H9 (cell line): Measurements from ENCODE around the gene CNGB1. TPM values are rescaled to one million over a fixed set of nuclear protein-coding genes. Genes with fewer than 3 reads are reported as not detected.
A peak's percentile ranks its signal among the peaks of the same experiment; 100 is the strongest.

Experiments
- DNase-seq: peaks from one replicate; pipeline ENCODE4 v3.0.0-alpha.2; 2017
- H2AFZ ChIP-seq: one replicate; pipeline ENCODE4 v1.6.1; 2013; ENCODE audit warnings: mild to moderate bottlenecking, low read length, control low read depth, moderate library complexity
- H2AK5ac ChIP-seq: 2 replicates; pipeline ENCODE4 v1.6.1; 2013; ENCODE audit warnings: low read length, control low read depth, mixed read lengths; ENCODE audit not compliant: insufficient read length
- H2BK120ac ChIP-seq: one replicate; pipeline ENCODE4 v1.6.1; 2013; ENCODE audit warnings: low read depth, mild to moderate bottlenecking, low read length, control low read depth, inconsistent platforms; ENCODE audit not compliant: poor library complexity, severe bottlenecking
- H2BK12ac ChIP-seq: 2 replicates; pipeline ENCODE4 v1.6.1; 2013; ENCODE audit warnings: low read length, control low read depth, mixed read lengths, low read depth; ENCODE audit not compliant: insufficient read length
- H2BK15ac ChIP-seq: 2 replicates; pipeline ENCODE4 v1.6.1; 2013; ENCODE audit warnings: low read depth, low read length, control low read depth
- H2BK20ac ChIP-seq: one replicate; pipeline ENCODE4 v1.6.1; 2013; ENCODE audit warnings: low read depth, mild to moderate bottlenecking, low read length, control low read depth, inconsistent platforms; ENCODE audit not compliant: poor library complexity, severe bottlenecking
- H2BK5ac ChIP-seq: 2 replicates; pipeline ENCODE4 v1.6.1; 2013; ENCODE audit warnings: low read length, control low read depth, mixed read lengths; ENCODE audit not compliant: insufficient read length
- H3K14ac ChIP-seq: 2 replicates; pipeline ENCODE4 v1.6.1; 2013; ENCODE audit warnings: low read length, control low read depth; ENCODE audit not compliant: insufficient read depth
- H3K18ac ChIP-seq: 2 replicates; pipeline ENCODE4 v1.6.1; 2013; ENCODE audit warnings: low read depth, mild to moderate bottlenecking, mixed read lengths, low read length, control low read depth; ENCODE audit not compliant: insufficient read length
- H3K23ac ChIP-seq: 2 replicates; pipeline ENCODE4 v1.6.1; 2013; ENCODE audit warnings: low read length, control low read depth, mixed read lengths, low read depth; ENCODE audit not compliant: insufficient read length
- H3K23me2 ChIP-seq: 2 replicates; pipeline ENCODE4 v1.6.1; 2013; ENCODE audit warnings: low read depth, mild to moderate bottlenecking, mixed read lengths, low read length, control low read depth; ENCODE audit not compliant: insufficient read length, poor library complexity, severe bottlenecking
- H3K27ac ChIP-seq: 2 replicates; pipeline ENCODE4 v1.5.1; 2013; ENCODE audit warnings: low read length, control low read depth, mixed read lengths, low read depth; ENCODE audit not compliant: insufficient read length
- H3K27me3 ChIP-seq: 2 replicates; pipeline ENCODE4 v1.6.1; 2013; ENCODE audit warnings: low read length, control low read depth, inconsistent platforms; ENCODE audit not compliant: insufficient read depth
- H3K4ac ChIP-seq: 2 replicates; pipeline ENCODE4 v1.6.1; 2013; ENCODE audit warnings: low read depth, mild to moderate bottlenecking, control low read depth, inconsistent platforms, low read length, moderate library complexity
- H3K4me1 ChIP-seq: 2 replicates; pipeline ENCODE4 v1.6.1; 2013; ENCODE audit warnings: low read length, control low read depth, inconsistent platforms; ENCODE audit not compliant: insufficient read depth
- H3K4me2 ChIP-seq: 2 replicates; pipeline ENCODE4 v1.6.1; 2013; ENCODE audit warnings: low read length, control low read depth, mixed read lengths; ENCODE audit not compliant: insufficient read length, insufficient read depth
- H3K56ac ChIP-seq: 2 replicates; pipeline ENCODE4 v1.6.1; 2013; ENCODE audit warnings: low read depth, mild to moderate bottlenecking, mixed read lengths, low read length, control low read depth; ENCODE audit not compliant: insufficient read length
- H3K79me1 ChIP-seq: 2 replicates; pipeline ENCODE4 v1.6.1; 2013; ENCODE audit warnings: low read depth, mild to moderate bottlenecking, moderate library complexity, low read length, control low read depth, inconsistent platforms; ENCODE audit not compliant: insufficient read depth, poor library complexity, severe bottlenecking
- H3K79me2 ChIP-seq: 2 replicates; pipeline ENCODE4 v1.6.1; 2013; ENCODE audit warnings: low read length, control low read depth, inconsistent platforms; ENCODE audit not compliant: insufficient read depth
- H3K9ac ChIP-seq: 2 replicates; pipeline ENCODE4 v1.6.1; 2013; ENCODE audit warnings: low read length, control low read depth, mixed read lengths; ENCODE audit not compliant: insufficient read length; ENCODE audit errors: extremely low read depth
- H3K9me3 ChIP-seq: one replicate; pipeline ENCODE4 v1.6.1; 2013; ENCODE audit warnings: low read depth, low read length, inconsistent platforms; ENCODE audit not compliant: control insufficient read depth
- H3T11ph ChIP-seq: one replicate; pipeline ENCODE4 v1.6.1; 2013; ENCODE audit warnings: mild to moderate bottlenecking, low read length, control low read depth, inconsistent platforms
- H4K20me1 ChIP-seq: one replicate; pipeline ENCODE4 v1.6.1; 2013; ENCODE audit not compliant: control insufficient read depth, insufficient read length, insufficient read depth
- H4K5ac ChIP-seq: 2 replicates; pipeline ENCODE4 v1.6.1; 2013; ENCODE audit warnings: low read depth, mild to moderate bottlenecking, mixed read lengths, low read length, control low read depth; ENCODE audit not compliant: insufficient read length
- H4K8ac ChIP-seq: replicated peaks from 2 replicates; pipeline ENCODE4 v1.6.1; 2013; ENCODE audit warnings: low read length, control low read depth, mixed read lengths, low read depth; ENCODE audit not compliant: insufficient read length
- H4K91ac ChIP-seq: 2 replicates; pipeline ENCODE4 v1.6.1; 2013; ENCODE audit warnings: low read depth, mild to moderate bottlenecking, moderate library complexity, mixed read lengths, low read length, control low read depth; ENCODE audit not compliant: insufficient read length
- H3K27ac Mint-ChIP-seq, 3 experiments: 2 replicates in 2 of 3; 3 replicates in 1 of 3; pipeline ENCODE4 v1.8.0; 2020 to 2021; ENCODE audit warnings: mixed read lengths in 3 of 3, mild to moderate bottlenecking in 1 of 3, moderate library complexity in 1 of 3
- H3K27me3 Mint-ChIP-seq: 2 replicates; pipeline ENCODE4 v1.8.0; 2021; ENCODE audit warnings: low read depth, mild to moderate bottlenecking, moderate library complexity, mixed read lengths
- H3K36me3 Mint-ChIP-seq, 3 experiments: 2 replicates in 2 of 3; 3 replicates in 1 of 3; pipeline ENCODE4 v1.8.0; 2020 to 2021; ENCODE audit warnings: low read depth in 3 of 3, mixed read lengths in 3 of 3; ENCODE audit not compliant: insufficient read depth in 1 of 3
- H3K4me1 Mint-ChIP-seq, 2 experiments: 2 replicates each; pipeline ENCODE4 v1.8.0; 2020; ENCODE audit warnings: mixed read lengths in 2 of 2
- H3K4me3 Mint-ChIP-seq, 2 experiments: 2 replicates in 1 of 2; 3 replicates in 1 of 2; pipeline ENCODE4 v1.8.0; 2020 to 2021; ENCODE audit warnings: mild to moderate bottlenecking in 2 of 2, mixed read lengths in 2 of 2, moderate library complexity in 1 of 2
- H3K9me3 Mint-ChIP-seq, 2 experiments: 2 replicates in 1 of 2; 3 replicates in 1 of 2; pipeline ENCODE4 v1.8.0; 2020; ENCODE audit warnings: mild to moderate bottlenecking in 2 of 2, mixed read lengths in 2 of 2, moderate library complexity in 1 of 2
- CTCF ChIP-seq: fragments of 200-600 bp; sonication (generic); conservative IDR thresholded peaks from 3 replicates; pipeline ENCODE4 v1.8.0; 2021; ENCODE audit warnings: antibody characterized with exemption, mild to moderate bottlenecking
- WGBS: extraction: QIAGEN DNeasy Blood & Tissue Kit; methylation state at CpG from one replicate; pipeline ENCODE4 v1.1.7; 2013; ENCODE audit warnings: missing lambda C conversion rate, low lambda C conversion rate, mixed read lengths; ENCODE audit not compliant: insufficient read length; ENCODE audit errors: extremely low coverage; 5-methylcytosine and 5-hydroxymethylcytosine counted together
- total RNA-seq: library from RNA; stranded (reverse); gene quantifications from 2 replicates; pipeline ENCODE4 v1.2.1, GENCODE V29; 2021

CNGB1 gene
- total RNA-seq, 1 experiment from 2014 or later: not detected

- Mint-ChIP-seq H3K4me3 (no peak overlapping the region), H3K4me1 (peaks cover 6 to 8% of the 10 kb centered on the region in 2 experiments; a peak in 2 of 4 replicates), H3K27ac (no peak overlapping the region), H3K27me3 (no peaks in the 10 kb centered on the region), H3K9me3 (no peaks in the 10 kb centered on the region), H3K36me3 (no peaks in the 10 kb centered on the region)
- Histone ChIP-seq H2BK15ac (no peak overlapping the region), H4K8ac (peak overlapping the region; percentile 23), H4K5ac (no peak overlapping the region), H2BK12ac (no peak overlapping the region), H3K4ac (no peak overlapping the region), H3K56ac (no peak overlapping the region), H4K20me1 (no peaks in the 10 kb centered on the region), H3K27me3 (no peaks in the 10 kb centered on the region), H4K91ac (no peak overlapping the region), H3K79me2 (no peaks in the 10 kb centered on the region), H2BK5ac (no peak overlapping the region), H3K14ac (peak overlapping the region; percentile 52; the same call in 1 of the 2 replicates), H3K4me2 (no peak overlapping the region), H3K9ac (no peak overlapping the region), H3K23ac (no peak overlapping the region), H3T11ph (no peak overlapping the region), H2BK20ac (no peak overlapping the region), H2AK5ac (no peak overlapping the region), H2AFZ (no peak overlapping the region), H2BK120ac (no peak overlapping the region), H3K4me1 (no peaks in the 10 kb centered on the region), H3K18ac (no peak overlapping the region), H3K79me1 (no peaks in the 10 kb centered on the region), H3K27ac (no peak overlapping the region), H3K9me3 (no peaks in the 10 kb centered on the region), H3K23me2 (no peaks in the 10 kb centered on the region)
- no peak for DNase-seq
- WGBS: no CpG with 5 or more reads among the region's 13 CpGs
- TF ChIP-seq CTCF: no peak
These were observed 24.6 kb downstream of the CNGB1 start for GRCh38 chr16:57946181-57946801.
